GM21737 (cell line): Measurements from ENCODE around the gene TUBA8.
A peak's percentile ranks its signal among the peaks of the same experiment; 100 is the strongest.

Experiments
- ATAC-seq: cut with Tn5 transposase; IDR thresholded peaks from one replicate; pipeline ENCODE4 v1.9.1; 2021; ENCODE audit warnings: mild to moderate bottlenecking, moderate library complexity; ENCODE audit not compliant: unreplicated experiment

TUBA8 gene

DNA sequence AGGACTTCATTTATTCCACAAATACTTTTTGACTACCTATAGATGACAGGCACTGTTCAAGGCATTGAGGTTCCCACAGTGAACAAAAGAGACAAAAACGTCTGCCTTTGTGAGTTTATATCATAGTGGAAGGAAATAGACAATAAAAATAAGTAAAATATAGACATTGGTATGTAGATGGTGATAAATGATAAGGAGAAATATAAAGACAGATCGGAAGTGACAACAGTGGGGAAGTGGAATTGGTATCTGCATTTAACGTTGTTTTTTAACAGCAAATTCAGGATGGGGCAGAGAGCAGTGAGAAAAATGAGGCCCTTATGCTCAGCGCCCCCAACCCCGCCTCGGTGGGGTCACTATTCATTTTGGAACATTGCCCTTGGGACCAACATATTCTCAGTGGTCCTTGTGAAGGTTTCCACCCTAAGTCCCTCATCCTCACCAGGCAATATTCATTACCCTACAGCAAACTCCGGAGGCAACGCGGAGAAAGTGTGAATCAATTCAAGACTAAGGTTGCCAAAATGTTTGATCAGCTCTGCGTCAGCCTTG lies 33.4 kb upstream of the TUBA8 start:
- ATAC-seq: no peak

DNA sequence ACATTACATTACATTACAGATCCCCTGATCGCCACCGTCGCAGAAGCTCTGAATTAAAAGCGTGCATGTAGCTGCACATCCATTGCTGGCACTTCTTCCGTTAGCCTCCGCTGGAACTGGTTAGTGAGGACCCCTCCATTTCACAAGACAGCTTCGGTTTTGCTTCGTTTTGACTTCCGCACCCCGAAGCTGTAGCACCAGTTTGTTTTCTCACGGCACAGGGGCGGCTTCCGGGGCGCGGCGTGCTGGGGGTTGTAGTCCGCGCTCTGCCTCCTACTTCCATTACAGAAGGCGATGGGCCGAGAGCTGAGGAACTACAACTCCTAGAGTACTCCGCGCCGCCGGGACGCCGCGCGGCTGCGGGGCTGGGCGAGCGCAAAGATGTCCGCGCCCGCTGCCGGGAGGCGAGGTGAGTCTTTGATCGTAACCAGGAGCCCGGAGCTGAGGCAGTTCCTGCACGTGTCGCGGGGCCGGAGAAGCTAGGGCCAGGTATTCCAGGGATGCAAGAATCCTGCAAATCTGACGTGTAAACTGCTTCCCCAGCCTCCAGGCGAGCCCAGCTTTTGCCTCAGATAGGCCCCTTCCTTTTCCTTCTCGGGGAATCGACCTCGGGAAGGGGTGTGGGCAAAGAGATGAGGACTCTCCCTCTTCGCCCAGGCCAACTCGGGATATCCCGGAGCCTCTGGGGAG lies 32.8 kb upstream of the TUBA8 start, which contains the start of gene PEX26:
PEX26 (plus strand) TSS at position 352 of the 690 bp plus-strand sequence. CDS start 387 bp downstream, outside the sequence.
- ATAC-seq: peak; percentile 94

- ATAC-seq: peak; percentile 10
Observed at GRCh38 chr22:18078329-18079041, 32.1 kb upstream of the TUBA8 start.

DNA sequence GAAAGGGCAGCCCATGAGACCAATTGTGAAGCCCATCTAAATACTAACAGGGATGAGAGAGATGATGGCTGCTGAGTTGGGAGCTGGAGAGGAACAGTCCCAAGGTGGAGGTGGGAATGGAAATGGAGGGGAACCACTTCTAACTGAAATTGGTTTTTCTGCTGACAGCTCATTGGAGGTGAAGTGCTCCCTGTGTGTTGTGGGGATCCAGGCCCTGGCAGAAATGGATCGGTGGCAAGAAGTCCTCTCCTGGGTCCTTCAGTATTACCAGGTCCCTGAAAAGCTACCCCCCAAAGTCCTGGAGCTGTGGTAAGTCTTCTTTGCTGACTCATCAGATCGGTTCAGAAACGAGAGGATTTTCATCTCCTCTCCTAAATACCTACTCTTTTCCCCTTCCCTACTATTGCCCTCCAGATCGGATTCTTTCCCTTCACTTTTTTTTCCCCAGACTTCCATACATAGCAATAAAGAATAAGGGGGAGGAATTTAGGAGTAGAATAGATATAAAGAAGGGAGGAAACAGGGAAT lies 30.8 kb upstream of the TUBA8 start:
- no peak for ATAC-seq

- ATAC-seq: no peak
Observed at GRCh38 chr22:18081416-18081815, 29.2 kb upstream of the TUBA8 start.

DNA sequence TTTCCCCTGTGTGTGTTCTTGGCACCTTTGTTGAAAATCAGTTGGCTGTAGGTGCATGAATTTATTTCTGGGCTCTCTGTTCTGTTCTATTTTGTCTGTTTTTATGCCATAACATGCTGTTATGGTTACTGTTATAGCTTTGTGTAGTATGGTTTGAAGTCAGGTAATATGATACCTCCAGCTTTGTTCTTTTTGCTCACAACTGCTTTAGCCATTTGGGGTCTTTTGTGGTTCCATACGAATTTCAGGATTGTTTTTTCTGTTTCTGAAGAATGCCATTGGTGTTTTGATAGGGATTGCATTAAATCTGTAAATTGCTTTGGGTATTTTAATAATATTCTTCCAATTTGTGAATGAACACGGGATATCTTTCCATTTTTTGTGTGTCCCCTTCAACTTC lies 28.1 kb upstream of the TUBA8 start:
- ATAC-seq: no peak

DNA sequence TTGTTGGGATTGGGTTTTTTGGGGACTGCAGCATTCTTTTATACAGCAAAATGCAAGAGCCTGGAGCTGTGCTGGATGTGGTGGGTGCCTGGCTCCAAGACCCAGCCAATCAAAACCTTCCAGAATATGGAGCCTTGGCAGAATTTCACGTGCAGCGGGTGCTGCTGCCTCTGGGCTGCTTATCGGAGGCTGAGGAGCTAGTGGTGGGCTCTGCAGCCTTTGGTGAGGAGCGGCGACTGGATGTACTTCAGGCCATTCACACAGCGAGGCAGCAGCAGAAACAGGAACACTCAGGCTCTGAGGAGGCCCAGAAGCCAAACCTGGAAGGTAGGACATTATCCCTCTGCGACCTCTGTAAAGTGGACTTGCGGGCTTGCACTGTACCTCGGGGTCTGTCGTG lies 27.2 kb upstream of the TUBA8 start:
- no peak for ATAC-seq

DNA sequence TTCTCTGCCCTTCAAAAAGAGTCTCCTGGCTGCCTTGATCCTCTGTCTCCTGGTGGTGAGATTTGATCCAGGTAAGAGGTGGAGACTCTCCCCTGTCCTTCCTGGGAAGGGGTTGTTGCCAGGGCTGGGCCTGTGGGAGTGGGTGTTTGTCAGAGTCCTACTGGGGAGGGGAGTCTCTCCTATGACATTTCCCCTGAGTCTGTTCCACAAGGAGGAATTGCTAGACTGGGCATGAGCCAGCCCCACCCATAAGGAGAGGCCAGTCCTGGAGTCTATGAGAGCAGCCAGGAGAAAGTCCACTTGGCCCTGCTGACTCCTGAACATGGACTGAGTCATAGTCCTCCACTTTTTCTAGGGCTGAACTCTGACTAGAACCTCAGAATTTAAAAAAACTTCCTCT lies 25.4 kb upstream of the TUBA8 start:
- ATAC-seq: no peak

DNA sequence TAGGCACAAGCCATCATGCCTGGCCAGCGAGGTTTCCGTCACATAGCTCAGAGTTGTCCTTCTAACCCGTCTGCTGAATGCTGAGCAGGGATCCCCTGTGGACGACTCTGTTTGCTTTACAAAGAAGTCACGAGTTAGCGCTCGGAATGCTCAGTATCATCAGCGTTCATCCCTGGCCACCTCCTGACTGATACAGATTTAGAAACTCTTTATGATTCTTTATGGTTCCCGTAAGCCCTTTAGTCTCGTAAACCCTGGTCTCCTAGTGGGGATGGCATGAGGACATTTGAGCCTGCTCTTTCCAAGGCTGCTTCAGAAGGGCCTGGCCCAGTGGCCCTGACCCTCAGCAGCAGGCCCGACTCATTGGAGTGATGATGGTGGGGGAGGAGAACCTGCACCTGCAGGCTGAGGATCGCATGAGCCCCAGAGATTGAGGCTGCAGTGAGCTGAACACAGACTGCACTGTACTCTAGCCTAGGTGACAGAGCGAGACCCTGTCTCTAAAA lies 23.2 kb upstream of the TUBA8 start:
- ATAC-seq: no peak

DNA sequence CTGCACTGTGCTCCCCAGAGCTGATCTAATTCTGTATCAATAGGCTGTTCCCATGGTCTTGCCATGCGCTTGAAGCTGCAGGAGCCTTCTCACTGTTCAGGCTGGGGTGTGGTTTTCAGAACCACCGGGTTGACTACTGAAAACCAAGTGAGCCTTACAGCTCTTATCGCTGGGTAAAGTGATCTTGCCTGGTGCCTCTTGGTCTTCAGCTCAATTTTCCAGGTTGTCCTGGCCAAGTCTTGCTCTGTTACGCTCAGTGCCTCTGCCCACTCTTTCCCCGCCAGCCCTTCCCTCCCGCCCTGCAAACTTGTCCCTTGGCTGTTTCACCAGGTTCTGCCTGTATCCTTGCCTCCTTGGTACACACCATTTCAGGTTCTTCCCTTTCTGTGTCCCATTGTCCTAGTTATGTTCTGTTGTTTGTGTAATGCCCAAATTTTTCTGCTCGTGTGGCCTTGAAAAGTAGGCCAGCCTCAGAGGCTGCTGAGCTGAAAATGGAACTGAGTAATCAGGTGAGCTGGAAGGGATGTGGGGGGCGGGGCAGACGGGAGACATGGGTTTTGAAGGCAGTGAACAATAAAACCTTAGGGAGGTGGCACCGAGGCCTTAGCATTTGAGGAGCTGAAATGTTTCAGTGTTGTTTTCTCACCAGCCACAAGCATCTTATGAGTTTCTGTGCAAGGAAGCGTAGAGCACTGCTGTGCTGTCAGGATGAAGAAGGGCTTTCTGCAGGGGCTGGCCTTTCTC lies 21.6 kb upstream of the TUBA8 start:
- ATAC-seq: no peak

- no peak for ATAC-seq
Observed at GRCh38 chr22:18090286-18090685, 20.3 kb upstream of the TUBA8 start.

GRCh38 chr22:18091478-18091877 lies 19.1 kb upstream of the TUBA8 start:
- no peak for ATAC-seq

DNA sequence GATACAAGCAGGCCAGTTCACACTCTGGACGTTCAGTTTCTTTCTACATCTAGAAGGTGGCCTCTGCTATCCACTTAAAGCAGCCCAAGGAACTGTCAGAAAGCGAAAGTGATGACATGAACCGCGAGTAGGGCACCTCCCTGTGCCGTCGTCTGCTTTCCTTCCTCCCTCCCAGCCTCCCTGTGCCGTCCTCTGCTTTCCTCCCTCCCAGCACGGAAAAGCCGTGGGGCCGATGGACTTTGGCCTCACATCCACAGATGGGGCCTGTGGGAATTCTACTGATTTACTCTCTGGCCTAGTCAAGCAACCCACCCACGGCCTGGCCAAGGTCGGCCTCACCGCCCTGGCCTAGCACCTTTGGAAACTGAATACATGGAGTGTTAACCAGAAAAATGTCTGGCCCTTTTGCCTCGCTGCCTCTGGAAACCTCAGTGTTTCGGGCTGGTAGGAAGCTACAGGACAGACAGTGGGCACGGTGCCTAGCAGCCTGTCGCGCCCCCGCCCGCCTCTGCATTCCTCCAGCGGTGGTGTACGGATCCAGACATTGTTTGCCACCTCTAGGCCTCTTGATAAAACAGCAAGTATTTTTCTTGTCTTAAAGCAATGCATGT lies 18.6 kb upstream of the TUBA8 start:
- no peak for ATAC-seq

- no peak for ATAC-seq
Observed at GRCh38 chr22:18093661-18094060, 16.9 kb upstream of the TUBA8 start.

DNA sequence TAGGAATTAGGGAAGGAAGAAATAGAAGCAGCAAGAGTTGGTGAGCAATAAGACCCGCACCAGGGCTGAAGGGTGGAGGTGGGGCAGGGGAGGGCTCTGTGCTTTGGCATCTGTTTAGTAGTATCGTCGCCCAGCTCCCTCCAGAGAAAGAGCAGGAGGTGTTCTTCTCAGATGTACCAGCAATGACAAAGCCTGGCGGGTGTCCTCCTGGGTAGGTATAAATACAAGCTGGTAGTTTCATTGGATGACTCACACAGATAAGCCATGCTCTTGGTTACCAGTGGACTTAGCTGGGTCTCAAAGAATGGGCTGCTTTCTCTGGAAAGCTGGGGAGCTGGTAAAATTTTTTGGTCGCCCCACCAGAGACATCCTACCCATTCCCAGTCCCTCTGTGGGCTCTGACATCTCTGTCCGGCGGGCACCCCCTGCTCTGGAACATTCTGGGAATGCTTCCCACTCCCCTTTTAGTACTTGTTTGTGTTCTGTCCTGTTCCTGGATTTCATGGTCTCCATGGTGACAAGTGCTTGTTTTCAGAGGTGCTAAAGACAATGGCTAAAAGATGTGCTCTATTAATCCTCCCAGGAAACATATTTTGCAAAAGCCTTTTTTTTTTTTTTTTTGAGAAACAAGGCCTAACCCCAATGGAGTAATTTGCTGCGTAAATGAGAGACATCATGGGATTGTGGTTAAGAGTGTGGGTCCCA lies 15.4 kb upstream of the TUBA8 start:
- no peak for ATAC-seq

DNA sequence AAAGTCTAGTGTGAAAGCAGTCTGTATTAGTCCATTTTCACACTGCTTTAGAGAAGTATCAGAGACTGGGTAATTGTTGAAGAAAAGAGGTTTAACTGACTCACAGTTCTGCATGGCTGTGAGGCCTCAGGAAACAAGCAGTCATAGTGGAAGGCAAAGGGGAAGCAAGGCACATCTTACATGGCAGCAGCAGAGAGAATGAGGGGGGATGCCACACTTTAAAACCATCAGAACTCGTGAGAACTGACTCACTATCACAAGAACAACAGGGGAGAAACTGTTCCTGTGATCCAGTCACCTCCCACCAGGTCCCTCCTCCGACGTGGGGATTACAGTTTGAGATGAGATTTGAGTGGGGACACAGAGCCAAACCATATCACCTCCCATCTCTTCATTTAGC lies 13.8 kb upstream of the TUBA8 start:
- no peak for ATAC-seq

- no peak for ATAC-seq
Observed at GRCh38 chr22:18100781-18101180, 9.8 kb upstream of the TUBA8 start.

- ATAC-seq: no peak
Observed at GRCh38 chr22:18101536-18101935, 9.1 kb upstream of the TUBA8 start.

DNA sequence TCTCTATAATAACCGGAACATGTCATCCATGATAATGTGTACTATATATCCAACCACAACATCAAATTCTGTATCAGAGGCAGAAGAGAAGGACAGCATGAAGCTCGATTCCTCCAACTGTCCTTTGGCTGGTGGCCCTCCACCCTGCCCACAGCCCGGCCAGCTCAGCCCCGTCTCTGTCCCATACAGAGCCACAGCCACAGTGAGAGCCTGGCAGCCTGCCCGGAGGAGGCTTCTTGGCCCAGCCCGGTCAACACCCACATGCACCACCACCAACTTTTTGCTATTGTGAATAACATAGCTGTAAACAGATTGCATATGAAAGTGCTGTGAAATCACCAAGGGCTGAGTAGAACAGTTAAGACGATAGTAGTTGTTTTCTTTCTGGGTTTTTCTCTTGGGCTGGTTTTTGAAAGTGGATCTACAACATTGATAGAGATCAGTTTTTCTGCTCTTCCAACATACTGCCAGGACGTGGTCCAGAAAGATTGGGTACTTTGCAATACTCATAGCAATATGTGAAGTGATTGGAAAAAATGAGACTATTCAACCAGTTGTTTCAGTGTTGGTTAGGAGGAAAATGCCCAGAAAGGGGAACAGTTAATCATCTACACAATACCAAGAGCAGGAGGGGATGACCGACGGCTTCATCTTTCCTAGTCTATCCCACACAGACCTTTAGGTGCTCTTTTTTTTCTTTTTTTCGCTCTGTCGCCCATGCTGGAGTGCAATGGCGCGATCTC lies 6.9 kb upstream of the TUBA8 start:
- no peak for ATAC-seq
